Loucy (cell line): Measurements from ENCODE around the gene ARHGAP26.

ENCODE experiments used
- EZH2phosphoT487 ChIP-seq: fragments of 200-600 bp; IDR thresholded peaks from 2 replicates; pipeline ENCODE4 v1.6.1; 2018; ENCODE audit warnings: antibody characterized with exemption, mild to moderate bottlenecking, moderate library complexity, borderline replicate concordance
- TF ChIP-seq, protein P1 (sequence below): fragments of 200-600 bp; sonication (generic); conservative IDR thresholded peaks from 2 replicates; pipeline ENCODE4 v1.5.1; 2014; ENCODE audit warnings: mild to moderate bottlenecking, antibody characterized with exemption, low read length

- TF ChIP-seq, protein P1, sequence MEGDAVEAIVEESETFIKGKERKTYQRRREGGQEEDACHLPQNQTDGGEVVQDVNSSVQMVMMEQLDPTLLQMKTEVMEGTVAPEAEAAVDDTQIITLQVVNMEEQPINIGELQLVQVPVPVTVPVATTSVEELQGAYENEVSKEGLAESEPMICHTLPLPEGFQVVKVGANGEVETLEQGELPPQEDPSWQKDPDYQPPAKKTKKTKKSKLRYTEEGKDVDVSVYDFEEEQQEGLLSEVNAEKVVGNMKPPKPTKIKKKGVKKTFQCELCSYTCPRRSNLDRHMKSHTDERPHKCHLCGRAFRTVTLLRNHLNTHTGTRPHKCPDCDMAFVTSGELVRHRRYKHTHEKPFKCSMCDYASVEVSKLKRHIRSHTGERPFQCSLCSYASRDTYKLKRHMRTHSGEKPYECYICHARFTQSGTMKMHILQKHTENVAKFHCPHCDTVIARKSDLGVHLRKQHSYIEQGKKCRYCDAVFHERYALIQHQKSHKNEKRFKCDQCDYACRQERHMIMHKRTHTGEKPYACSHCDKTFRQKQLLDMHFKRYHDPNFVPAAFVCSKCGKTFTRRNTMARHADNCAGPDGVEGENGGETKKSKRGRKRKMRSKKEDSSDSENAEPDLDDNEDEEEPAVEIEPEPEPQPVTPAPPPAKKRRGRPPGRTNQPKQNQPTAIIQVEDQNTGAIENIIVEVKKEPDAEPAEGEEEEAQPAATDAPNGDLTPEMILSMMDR: no peak
- TF ChIP-seq EZH2phosphoT487: no peak
Measured at GRCh38 chr5:142969186-142969585, 199.0 kb downstream of the ARHGAP26 start.
